Fibroblast of villous mesenchyme (primary cell): Measurements from ENCODE around the gene CHD6. TPM values are rescaled to one million over a fixed set of nuclear protein-coding genes. Genes with fewer than 3 reads are reported as not detected.

ENCODE experiments used
- DNase-seq: peaks from one replicate; pipeline ENCODE4 v3.0.0-alpha.2; 2010; ENCODE audit warnings: low read depth
- H3K4me3 ChIP-seq: 2 replicates; pipeline ENCODE4 v1.5.1; 2011; ENCODE audit warnings: low read depth, mild to moderate bottlenecking, low read length
- total RNA-seq: library from RNA; depleted of rRNA; stranded (reverse); fragments of >200 nt; gene quantifications from 2 replicates; pipeline ENCODE4 v1.2.3, GENCODE V29; 2012
- TF ChIP-seq, protein P1 (sequence below): IDR thresholded peaks from 2 replicates; pipeline ENCODE4 v1.5.1; 2012; ENCODE audit warnings: low read depth, mild to moderate bottlenecking, low read length; ENCODE audit not compliant: insufficient read depth

CHD6 gene
- total RNA-seq, 1 donor, result 33.2 TPM

DNA sequence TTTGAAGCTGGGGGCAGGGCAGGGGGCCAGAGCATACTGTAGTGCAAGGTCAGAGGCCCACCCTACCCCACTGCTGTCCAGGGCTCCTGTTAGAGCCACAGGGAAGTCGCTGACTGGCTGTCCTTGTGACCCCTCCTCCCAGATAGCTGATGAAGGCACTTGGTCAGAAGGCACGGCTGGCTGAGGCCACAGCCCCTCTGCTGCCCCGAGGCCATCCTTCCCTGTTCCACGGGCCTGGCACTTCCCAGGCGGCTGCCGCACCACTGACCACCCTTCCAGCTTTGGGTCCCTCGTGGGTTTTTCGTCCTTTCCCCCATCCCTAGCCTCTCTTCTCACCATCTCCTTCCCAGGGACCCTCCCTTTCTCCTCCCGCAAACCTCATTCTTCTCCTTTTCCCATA is 242.3 kb downstream of the CHD6 start:
- no peak for DNase-seq
- H3K4me3 ChIP-seq, result no peak overlapping the region
- TF ChIP-seq, protein P1, sequence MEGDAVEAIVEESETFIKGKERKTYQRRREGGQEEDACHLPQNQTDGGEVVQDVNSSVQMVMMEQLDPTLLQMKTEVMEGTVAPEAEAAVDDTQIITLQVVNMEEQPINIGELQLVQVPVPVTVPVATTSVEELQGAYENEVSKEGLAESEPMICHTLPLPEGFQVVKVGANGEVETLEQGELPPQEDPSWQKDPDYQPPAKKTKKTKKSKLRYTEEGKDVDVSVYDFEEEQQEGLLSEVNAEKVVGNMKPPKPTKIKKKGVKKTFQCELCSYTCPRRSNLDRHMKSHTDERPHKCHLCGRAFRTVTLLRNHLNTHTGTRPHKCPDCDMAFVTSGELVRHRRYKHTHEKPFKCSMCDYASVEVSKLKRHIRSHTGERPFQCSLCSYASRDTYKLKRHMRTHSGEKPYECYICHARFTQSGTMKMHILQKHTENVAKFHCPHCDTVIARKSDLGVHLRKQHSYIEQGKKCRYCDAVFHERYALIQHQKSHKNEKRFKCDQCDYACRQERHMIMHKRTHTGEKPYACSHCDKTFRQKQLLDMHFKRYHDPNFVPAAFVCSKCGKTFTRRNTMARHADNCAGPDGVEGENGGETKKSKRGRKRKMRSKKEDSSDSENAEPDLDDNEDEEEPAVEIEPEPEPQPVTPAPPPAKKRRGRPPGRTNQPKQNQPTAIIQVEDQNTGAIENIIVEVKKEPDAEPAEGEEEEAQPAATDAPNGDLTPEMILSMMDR, result no peak

DNA sequence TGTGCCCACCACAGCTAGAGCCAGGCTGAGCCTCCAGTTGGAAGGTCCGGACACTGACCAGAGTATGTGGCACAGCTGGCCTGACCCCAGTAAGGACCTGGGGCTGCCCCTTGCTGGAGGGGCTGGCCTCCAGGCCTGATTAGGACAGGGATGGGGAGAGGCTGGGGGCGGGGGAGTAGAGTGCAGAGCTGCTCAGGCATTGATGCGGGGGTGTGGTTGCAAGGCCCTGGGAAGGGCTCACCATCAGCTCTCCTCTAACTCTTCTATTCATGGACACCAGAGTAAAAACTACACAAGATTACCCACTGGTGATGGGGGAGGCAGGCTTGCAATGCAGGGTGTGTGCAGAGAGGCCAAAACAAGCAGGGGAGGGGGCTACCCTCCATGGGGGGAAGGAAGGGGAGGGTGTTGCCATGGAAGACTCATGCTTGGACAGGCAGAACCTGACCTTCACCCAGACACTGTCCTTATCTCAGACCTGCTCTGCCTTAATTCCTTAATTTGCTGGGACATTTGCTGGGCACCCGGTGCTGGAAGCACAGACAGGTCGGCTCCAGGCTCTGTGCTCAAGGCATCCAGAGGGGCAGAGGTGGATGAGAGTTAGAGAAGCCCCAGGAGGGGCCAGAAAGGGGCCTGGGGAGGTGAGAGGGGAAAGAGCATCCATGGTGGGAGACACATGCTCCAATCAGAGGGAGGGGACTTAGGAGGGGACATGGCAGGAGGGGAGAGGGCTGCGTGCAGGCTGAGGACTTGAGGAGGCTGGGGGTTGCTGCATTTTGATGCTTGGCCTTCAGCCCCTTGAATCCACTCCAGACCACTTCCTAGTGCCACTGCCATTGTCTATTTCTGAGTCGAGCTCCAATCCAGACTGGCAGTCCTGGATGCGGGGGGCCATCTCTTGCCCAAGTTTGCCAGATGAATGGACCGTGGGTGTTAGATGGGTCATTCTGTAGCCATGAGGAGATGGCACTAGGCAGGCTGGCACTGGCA is 244.0 kb downstream of the CHD6 start:
- H3K4me3 ChIP-seq, result no peak overlapping the region
- TF ChIP-seq, protein P1, result no peak
- no peak for DNase-seq

DNA sequence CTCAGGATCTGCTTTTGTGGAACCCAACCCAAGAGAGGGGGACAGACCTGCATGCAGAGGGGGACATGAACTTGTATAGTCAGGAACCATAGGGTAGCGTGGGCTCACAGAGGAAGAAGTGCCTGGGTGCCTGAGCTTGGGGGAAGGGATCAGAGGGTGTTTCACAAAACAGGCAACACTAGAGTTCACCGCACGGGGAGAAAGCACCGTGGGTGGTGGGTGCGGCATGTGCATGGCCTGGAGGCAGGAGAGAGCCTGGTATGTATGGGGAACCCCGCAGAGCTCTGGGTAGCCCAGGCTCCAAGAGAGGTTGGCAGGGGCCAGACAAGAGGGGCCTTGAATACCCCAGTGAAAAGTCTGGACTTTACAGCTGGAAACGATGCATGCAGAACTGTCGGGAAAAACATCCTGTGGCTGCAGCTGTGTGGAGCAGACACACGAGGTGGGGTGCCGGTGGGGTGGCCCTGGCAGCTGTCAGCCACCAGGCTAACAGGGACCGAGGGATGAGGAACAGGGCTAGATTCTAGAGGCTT is 244.9 kb downstream of the CHD6 start:
- TF ChIP-seq, protein P1, result no peak
- no peak for DNase-seq
- no peak overlapping the region for H3K4me3 ChIP-seq

DNA sequence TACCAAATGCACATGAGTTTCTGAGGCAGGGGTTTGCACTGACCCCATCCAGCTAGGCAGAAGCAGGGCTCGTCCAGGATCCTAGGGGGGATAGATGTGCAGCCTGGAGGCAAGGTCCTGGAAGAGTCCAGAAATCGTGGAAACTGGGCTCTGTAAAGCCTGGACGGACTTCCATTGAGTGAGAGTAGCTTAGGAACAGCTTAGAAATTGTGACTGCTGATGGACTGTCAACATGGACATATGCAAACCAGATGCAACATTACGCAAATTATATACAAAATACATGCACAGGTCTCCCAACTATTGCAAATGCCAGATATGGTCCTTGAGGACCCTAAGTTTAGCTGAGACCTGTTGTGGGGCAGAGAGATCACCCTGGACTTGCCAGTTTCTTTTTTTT is 246.8 kb downstream of the CHD6 start:
- TF ChIP-seq, protein P1, result no peak
- no peak overlapping the region for H3K4me3 ChIP-seq
- DNase-seq, result no peak

DNA sequence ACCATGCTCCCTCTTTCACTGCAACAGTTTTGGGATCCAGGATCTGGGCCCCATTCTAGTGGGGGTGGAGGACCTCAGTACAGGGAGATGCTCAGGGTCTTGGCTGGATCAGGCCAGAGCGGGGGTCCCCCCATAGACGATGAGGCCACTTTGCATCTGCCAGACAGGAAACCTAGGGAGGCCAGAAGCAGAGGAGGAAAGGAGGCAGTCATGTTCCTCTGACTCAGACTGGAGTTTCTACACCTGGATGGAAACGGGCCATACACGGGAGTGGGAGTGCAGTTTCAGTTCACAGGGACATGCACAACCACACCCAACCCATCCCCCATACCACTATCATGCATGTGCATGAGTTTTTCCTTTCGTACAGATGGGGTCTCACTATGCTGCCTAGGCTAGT is 248.0 kb downstream of the CHD6 start:
- no peak for DNase-seq
- TF ChIP-seq, protein P1, result no peak
- H3K4me3 ChIP-seq, result no peak overlapping the region

DNA sequence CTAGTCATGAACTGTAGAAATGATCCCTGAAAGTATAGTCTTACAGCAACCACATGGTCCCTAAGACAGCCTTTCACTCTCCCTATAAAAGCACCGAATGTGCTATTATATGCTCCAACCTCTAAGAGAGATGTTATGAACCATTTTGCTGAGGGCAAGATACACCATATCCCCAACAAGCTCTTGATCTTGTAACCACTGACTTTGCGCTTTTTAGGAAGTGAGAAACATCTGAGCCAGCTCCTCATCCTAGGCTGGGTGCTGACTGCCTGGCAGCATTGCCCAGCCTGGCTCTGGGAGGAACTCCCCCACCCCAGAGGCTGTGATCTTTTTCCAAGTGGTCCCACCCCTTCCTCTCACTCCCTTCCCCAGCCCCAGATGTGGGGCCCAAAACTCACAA is 248.5 kb downstream of the CHD6 start:
- H3K4me3 ChIP-seq, result no peak overlapping the region
- TF ChIP-seq, protein P1, result no peak
- no peak for DNase-seq

DNA sequence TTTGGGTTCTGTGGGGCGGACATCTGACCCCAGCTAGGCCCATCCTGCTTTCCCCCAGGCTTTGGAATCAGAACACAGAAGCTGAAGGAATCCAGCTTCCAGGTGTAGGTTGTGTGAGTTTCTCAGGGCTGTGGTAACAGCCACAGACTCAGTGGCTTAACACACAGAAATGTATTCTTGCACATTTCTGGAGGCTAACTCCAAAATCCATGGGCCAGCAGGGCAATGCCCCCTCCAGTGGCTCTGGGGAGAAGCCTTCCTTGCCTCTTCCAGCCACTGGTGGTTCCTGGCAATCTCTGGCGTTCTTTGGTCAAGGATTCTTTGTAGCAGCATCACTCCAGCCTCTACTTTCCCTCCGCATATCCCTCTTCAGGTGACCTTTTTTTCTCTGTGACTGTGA is 250.2 kb downstream of the CHD6 start:
- no peak overlapping the region for H3K4me3 ChIP-seq
- TF ChIP-seq, protein P1, result no peak
- DNase-seq, result no peak
